ENCODE measurements around the gene PSMD13.
A peak's percentile ranks its signal among the peaks of the same experiment; 100 is the strongest.

PSMD13 gene

GRCh38 chr11:250740-251299 is 14.0 kb downstream of the PSMD13 start:
- DNase-seq (ENCODE audit: low read depth), result no peak

GRCh38 chr11:251550-251949 is 14.8 kb downstream of the PSMD13 start:
- DNase-seq (ENCODE audit: low read depth), result no peak

- DNase-seq (ENCODE audit: low read depth), result no peak
Measured at GRCh38 chr11:252666-253065, 15.9 kb downstream of the PSMD13 start.

GRCh38 chr11:253160-253885 is 16.5 kb downstream of the PSMD13 start:
- DNase-seq (ENCODE audit: low read depth), result no peak

GRCh38 chr11:253886-254270 is 17.1 kb downstream of the PSMD13 start:
- no peak for DNase-seq (ENCODE audit: low read depth)

- no peak for DNase-seq (ENCODE audit: low read depth)
Measured at GRCh38 chr11:255176-255575, 18.4 kb downstream of the PSMD13 start.

GRCh38 chr11:255816-256215 is 19.0 kb downstream of the PSMD13 start:
- DNase-seq (ENCODE audit: low read depth), result no peak

- DNase-seq (ENCODE audit: low read depth), result no peak
Measured at GRCh38 chr11:256952-257737, 20.4 kb downstream of the PSMD13 start.

- no peak for DNase-seq (ENCODE audit: low read depth)
Measured at GRCh38 chr11:257766-258493, 21.2 kb downstream of the PSMD13 start.

GRCh38 chr11:259413-259812 is 22.6 kb downstream of the PSMD13 start:
- no peak for DNase-seq (ENCODE audit: low read depth)

- DNase-seq (ENCODE audit: low read depth), result no peak
Measured at GRCh38 chr11:261624-262023, 24.8 kb downstream of the PSMD13 start.

GRCh38 chr11:266676-267439 is 30.1 kb downstream of the PSMD13 start:
- DNase-seq (ENCODE audit: low read depth), result no peak

- no peak for DNase-seq (ENCODE audit: low read depth)
Measured at GRCh38 chr11:267491-267994, 30.8 kb downstream of the PSMD13 start.

- DNase-seq (ENCODE audit: low read depth), result peak; percentile 57
Measured at GRCh38 chr11:268716-269145, 32.0 kb downstream of the PSMD13 start.

GRCh38 chr11:269146-269890 is 32.5 kb downstream of the PSMD13 start:
- DNase-seq (ENCODE audit: low read depth), result no peak

GRCh38 chr11:270451-271318 is 33.9 kb downstream of the PSMD13 start:
- no peak for DNase-seq (ENCODE audit: low read depth)

GRCh38 chr11:271319-271715 is 34.5 kb downstream of the PSMD13 start:
- DNase-seq (ENCODE audit: low read depth), result no peak

- no peak for DNase-seq (ENCODE audit: low read depth)
Measured at GRCh38 chr11:272195-272930, 35.6 kb downstream of the PSMD13 start.

- no peak for DNase-seq (ENCODE audit: low read depth)
Measured at GRCh38 chr11:272931-273198, 36.1 kb downstream of the PSMD13 start.
